GM21381 (cell line): ENCODE results near the gene TBC1D7.

Experiments used
- ATAC-seq: cut with Tn5 transposase; IDR thresholded peaks from one replicate; pipeline ENCODE4 v1.9.1; 2021; ENCODE audit warnings: mild to moderate bottlenecking, moderate library complexity; ENCODE audit not compliant: unreplicated experiment

Gene TBC1D7

GRCh38 chr6:13296536-13296997 lies 31.8 kb downstream of the TBC1D7 start:
- no peak for ATAC-seq

- ATAC-seq: no peak
These were observed 32.8 kb downstream of the TBC1D7 start for GRCh38 chr6:13295576-13295975.

DNA sequence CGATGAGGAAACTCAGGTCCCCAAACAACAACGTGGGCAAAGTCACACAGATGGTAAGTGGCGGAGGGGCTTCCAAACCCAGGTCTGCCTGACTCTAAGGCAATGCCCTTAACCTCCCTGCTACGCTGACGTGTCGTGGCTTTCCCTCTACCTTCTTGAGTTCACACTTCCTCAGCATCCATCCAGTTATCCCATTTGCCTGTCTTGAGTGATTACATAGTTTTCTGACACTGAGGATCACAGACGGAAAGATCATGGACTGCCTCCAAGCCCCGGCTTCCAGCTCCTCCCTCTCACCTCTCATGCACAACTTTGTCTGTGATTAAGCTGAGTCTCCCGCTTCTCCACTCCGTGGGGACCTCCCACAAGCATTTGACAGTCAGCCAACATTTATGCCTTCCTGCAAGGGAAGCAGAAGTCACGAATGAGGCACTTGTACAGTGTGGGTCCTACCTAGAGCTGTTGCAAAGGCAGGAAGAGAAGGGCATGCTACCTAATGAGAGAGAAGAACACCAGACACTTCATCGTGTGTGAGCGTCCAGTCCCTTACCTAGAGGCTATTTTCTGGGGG lies 33.8 kb downstream of the TBC1D7 start:
- no peak for ATAC-seq

DNA sequence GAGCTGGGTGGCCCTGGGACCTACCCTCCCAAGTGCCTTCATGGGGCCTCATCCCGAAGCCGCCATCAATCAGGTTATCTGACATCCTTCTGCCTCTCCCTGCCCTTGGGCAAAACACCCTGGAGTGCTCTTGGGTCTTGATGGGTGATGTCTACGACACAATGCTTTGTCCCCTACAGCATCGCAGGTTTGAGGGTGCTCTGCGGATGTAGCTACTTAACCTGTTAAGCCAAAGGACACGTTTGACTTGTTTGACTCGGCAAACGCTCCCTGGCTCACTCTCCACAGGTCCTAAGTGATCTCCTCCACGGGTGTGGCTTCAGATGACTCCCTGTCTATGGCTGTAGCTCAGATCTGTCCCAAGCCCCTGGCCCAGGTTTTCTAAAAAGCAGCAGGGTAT lies 35.6 kb downstream of the TBC1D7 start:
- no peak for ATAC-seq

- ATAC-seq: no peak
These were observed 38.0 kb downstream of the TBC1D7 start for GRCh38 chr6:13290335-13290734.

- ATAC-seq: no peak
These were observed 38.5 kb downstream of the TBC1D7 start for GRCh38 chr6:13289789-13290318.

- no peak for ATAC-seq
These were observed 39.4 kb downstream of the TBC1D7 start for GRCh38 chr6:13288969-13289391.

- no peak for ATAC-seq
These were observed 39.9 kb downstream of the TBC1D7 start for GRCh38 chr6:13288481-13288880.

GRCh38 chr6:13287104-13287503 lies 41.2 kb downstream of the TBC1D7 start:
- no peak for ATAC-seq

- ATAC-seq: peak; percentile 66
These were observed 42.2 kb downstream of the TBC1D7 start for GRCh38 chr6:13286181-13286580.

DNA sequence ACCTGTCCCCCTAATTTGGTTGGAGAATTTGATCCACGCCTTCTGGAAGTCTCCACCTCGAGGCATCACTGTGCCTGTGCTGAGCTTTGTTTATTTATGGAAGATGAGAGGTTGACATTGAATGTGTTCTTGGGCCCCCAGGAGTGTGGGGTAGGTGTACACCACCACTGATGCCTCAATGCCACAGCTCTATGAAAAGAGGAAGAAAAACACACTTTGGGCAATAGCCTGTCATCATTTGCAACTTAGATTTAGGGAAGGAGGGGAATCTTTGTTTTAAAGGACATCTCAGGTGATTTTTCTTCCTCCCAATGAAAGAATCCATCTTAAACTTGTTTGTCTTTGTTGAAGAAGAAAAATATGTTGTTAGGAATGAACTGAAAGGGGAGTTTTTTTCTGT lies 42.6 kb downstream of the TBC1D7 start:
- no peak for ATAC-seq

- no peak for ATAC-seq
These were observed 43.7 kb downstream of the TBC1D7 start for GRCh38 chr6:13284646-13285045.

GRCh38 chr6:13283331-13283730 lies 45.0 kb downstream of the TBC1D7 start:
- no peak for ATAC-seq

GRCh38 chr6:13282393-13283069 lies 45.8 kb downstream of the TBC1D7 start:
- no peak for ATAC-seq

GRCh38 chr6:13281686-13282085 lies 46.7 kb downstream of the TBC1D7 start:
- no peak for ATAC-seq

GRCh38 chr6:13280254-13280653 lies 48.1 kb downstream of the TBC1D7 start:
- no peak for ATAC-seq

DNA sequence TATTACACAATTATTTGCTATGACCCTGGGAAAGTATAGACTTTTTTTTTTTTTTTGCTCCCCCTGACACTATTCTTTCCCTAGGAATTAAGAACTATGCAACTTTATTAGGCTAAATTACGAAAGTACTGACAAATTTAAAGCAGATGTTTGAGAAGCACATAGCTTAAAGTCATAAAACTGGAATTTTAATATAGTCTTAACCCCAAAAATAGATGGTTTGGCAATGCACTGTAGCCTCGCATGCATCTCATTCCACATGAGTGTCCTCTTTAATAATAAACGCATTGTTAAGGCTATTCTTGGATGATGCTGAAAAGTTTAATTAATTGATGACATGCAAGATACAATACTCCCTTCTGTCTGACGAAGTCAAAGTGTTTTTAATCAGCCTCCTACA lies 49.3 kb downstream of the TBC1D7 start:
- ATAC-seq: no peak

GRCh38 chr6:13278164-13278563 lies 50.2 kb downstream of the TBC1D7 start:
- no peak for ATAC-seq

- ATAC-seq: no peak
These were observed 51.1 kb downstream of the TBC1D7 start for GRCh38 chr6:13277231-13277630.

DNA sequence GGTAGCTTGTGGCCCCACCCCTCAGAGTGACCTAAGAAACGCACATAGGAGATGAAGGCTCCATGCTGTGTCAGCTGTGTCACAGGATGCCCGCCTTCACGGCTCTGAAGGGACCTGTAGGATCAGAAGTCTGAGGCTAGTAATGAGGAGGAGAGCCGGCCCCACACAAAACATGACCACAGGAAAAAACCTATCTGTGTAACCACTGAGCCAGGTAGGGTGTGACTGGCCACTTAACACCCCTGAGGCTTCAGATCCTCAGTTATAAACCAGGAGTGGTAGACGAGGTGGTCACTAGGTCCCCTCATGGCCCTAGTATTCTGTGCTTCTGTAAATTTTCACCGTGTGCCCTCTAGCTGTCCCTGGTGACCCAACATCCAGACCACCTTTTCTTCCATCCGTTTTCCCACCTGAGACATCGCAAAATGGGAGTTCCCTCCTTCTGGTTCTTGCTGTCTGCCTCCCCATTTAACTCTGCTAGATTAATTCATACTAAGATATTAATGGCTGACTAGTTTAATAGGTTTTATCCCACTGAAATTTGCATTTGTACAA lies 52.8 kb downstream of the TBC1D7 start:
- ATAC-seq: no peak

DNA sequence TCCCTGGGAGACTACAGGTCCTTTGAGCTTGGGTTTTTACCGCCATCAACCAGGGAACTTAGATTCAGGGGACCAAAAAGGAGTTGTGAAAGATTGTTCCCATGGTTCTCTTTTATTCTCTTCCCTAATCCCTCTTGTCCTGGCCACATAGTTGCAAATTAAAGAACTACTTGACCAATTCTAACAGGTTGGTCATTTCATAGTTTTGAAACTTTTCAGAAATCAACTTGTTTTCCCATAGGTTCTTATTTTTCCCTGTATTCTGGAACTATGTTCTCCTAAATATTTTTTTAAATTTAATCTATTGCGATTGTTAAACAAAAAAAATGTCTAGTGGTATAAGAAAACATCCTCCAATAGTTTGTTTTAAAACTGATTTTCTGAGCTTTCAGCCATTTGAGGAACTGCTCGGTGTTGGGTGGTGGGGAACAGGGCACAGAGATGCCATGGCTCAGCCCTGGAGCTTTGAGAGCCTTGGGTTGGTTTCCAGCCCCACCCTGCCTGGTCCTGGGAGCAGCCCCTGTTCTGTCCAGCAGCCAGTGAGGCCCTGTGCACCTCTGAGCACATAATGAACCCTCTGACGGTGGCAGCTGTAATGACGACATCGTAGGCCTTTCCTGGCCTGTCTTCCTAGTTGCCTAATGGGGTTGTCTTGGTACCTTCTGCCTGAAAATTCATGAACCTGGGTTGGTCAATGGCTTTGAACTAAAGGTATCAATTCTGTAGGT lies 53.5 kb downstream of the TBC1D7 start:
- no peak for ATAC-seq
